Epidermal melanocyte (primary cell): ENCODE measurements around the gene SPECC1L.
A peak's percentile ranks its signal among the peaks of the same experiment; 100 is the strongest.
"Not testable (repeated sequence)": the region's sequence is repeated elsewhere in the genome, so short reads cannot be mapped to it uniquely, and the experiment has no call there.

Experiments used
- DNase-seq: peaks from one replicate; pipeline ENCODE4 v3.0.0; 2011; ENCODE audit warnings: low spot score; ENCODE audit not compliant: insufficient read length

SPECC1L gene

GRCh38 chr22:24284747-24285203, 14.1 kb downstream of the SPECC1L start:
- DNase-seq, result no peak

- no peak for DNase-seq
These were observed 14.6 kb downstream of the SPECC1L start for GRCh38 chr22:24285245-24285644.

- DNase-seq, result not testable (repeated sequence)
These were observed 16.6 kb downstream of the SPECC1L start for GRCh38 chr22:24287212-24287611.

- DNase-seq, result not testable (repeated sequence)
These were observed 17.2 kb downstream of the SPECC1L start for GRCh38 chr22:24287801-24288200.

DNA sequence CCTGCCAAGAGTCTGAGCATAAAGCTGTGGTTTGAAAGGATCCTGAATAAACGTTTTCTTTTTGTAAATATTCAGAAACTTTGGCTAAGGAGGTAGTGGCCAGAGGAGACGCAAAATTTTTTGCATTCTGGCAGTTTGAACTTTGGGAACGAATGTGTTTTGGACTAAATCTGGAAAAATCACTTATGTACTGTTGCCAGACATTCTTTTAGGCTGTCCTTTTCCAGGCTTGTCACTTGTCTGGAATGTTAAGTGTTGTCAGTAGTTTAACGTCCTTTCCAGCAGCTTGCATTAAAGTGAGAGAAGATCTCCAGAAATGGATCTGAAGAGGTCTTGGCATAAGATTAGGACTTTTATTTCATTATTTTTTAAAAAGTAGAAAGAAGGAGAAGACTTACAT, 18.5 kb downstream of the SPECC1L start:
- DNase-seq, result peak; percentile 50

- no peak for DNase-seq
These were observed 19.1 kb downstream of the SPECC1L start for GRCh38 chr22:24289741-24290163.

- no peak for DNase-seq
These were observed 19.8 kb downstream of the SPECC1L start for GRCh38 chr22:24290459-24290858.

DNA sequence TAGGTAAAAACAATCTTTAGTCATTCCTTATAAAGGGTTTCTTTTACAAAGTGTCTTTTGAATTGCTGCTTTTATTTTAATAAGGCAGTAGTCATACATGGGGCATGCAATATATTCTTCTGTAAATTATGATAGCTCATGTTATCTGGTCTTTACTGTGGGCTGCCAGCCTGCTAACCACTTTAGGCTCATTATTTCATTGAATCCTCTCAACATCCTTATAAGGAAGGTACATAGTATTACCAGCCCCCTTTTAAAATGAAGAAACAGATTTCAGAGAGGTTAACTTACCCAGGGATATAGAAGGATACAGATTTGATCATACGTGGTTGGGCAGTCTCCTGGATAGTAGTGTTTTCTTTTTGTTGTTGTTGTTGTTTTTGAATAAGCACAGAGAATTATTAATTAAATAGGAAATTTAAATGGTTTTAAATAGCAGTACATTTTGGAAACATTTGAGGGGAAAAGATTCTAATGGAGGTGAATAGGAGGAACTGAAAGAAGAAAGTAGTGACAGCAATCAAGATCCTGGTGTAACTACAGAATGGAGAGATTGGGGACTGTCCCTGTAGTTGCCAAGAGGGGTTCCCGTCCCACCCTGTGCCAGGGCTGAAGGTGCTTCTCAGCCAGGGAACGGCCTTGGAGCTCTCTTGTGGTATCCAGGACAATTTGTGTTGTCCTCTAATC, 21.0 kb downstream of the SPECC1L start:
- no peak for DNase-seq

DNA sequence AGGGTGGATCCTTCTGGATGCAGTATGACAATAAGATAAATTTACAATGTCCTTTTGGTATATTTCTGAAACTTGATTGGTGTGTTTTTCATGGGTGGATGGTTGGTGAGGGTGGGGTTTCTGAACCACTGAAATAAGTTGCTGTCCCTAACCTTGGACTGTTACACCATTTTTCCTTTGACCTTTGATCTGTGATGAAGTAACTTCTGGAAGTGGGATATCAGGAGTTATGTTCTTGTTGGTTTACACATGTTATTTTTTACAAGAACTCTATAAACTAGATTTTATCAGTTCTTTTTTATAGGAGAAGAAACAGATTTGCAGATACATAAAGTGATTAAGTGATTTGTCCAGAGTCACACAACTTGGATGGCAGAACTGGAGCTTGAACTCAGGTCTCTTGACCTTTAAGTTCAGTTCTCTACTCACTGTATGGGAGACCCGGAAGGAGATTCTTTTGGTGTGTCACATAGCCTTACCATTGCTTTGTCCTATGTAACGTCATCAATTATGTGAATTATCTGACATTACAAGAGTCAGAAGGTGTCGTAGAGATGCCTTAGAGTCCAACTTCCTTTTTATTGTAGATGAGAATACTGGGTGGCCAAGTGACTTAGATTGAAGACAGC, 21.7 kb downstream of the SPECC1L start:
- DNase-seq, result not testable (repeated sequence)

- DNase-seq, result not testable (repeated sequence)
These were observed 24.3 kb downstream of the SPECC1L start for GRCh38 chr22:24294913-24295312.

- not testable (repeated sequence) for DNase-seq
These were observed 28.0 kb downstream of the SPECC1L start for GRCh38 chr22:24298497-24299155.

DNA sequence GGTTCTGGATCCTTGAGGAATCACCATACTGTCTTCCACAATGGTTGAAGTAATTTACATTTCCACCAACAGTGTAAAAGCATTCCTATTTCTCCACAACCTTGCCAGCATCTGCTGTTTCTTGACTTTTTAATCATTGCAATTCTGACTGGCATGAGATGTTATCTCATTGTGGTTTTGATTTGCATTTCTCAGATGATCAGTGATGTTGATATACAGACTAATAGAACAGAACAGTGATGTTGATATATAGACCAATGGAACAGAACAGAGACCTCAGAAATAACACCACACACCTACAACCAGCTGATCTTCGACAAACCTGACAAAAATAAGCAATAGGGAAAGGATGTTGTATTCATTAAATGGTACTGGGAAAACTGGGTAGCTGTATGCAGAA, 29.9 kb downstream of the SPECC1L start:
- DNase-seq, result not testable (repeated sequence)

DNA sequence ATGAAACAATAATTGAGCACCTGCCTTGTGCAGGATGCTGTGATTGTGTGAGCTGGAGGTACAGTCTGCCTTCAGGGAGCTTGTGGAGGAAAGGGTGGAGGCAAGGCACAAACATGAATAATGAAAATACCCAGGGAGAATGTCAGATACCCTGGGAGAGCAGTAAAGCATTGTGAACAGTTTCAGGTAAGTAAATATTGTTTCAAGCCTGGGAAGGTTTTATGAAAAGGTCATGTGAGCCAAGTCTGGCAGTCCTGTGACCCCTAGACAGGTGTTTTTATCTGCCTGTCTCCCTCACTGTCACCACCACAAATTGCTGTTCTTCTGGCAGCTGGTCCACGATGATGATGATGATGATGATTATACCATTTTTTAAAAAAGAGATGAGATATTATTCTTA, 32.0 kb downstream of the SPECC1L start:
- no peak for DNase-seq

DNA sequence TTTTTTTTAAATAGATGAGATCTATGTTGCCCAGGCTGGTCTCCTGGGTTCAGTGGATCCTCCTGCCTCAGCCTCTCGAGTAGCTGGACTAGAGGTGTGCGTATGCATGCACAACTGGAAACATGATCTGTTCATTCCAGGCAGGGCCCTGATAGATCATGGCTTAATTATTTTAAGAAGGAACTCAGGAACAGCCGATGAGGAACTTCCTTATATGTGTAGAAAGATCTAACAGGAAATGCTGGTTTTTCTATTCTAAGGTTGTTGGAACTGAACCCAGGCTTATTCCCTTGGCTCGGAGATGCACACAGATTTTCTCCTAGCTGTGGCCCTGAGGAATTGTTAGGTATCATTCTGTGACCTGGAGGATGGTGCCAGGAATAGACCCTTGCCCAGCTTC, 32.4 kb downstream of the SPECC1L start:
- DNase-seq, result no peak

DNA sequence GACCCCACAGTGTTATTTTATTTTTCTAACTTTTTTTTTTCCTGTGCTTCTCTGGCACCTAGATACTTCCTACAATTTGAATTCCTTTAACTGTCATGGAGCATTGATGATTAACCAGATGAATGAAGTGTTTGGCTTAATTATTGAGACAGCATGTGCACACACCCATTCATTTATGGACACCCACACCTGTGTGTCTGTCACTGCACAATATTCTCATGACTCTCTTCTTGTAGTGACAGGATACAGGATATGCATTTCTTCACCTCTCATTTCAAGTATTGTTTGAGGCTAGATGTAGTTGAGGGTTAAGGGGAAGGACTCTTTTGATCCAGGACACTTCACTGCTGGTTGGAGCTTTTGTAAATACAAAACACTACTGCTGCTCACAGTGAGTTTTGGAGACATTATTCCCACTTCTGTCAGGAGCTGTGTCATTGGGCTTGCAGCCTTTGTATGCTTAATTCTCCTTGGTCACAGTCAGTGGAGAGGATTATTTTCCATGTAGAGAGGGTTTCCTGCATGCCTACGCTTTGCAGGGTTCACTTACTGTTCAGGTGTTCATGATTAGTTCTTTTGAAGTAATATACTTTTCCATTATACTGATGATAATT, 33.5 kb downstream of the SPECC1L start:
- DNase-seq, result no peak

- no peak for DNase-seq
These were observed 34.6 kb downstream of the SPECC1L start for GRCh38 chr22:24305260-24305692.

GRCh38 chr22:24310969-24311368, 40.3 kb downstream of the SPECC1L start:
- no peak for DNase-seq

DNA sequence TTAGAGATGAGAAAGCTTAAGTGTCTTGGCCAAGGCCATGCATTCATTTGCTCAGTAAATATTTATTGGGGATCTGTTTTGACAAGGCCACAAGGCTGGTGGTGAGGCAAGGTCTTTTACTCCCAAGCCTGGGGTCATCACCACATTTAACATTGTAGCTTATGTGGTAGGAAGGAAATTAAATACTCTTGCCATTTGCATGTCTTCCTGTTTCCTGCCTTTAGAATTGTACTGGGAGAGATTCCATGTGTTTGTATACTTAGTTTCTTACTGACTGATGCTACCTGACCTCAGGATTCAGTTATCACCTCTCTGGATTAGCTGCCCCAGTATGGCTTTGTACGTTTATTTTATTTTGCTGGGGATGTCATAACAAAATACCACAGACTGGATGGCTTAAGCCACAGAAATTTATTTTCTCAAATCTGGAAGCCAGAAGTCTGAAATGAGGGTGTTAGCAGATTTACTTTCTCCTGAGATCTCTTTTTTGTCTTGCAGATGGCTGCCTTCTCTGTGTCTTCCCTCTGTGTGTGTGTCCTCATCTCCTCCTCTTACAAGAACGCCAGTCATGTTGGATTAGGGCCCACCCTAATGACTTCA, 44.8 kb downstream of the SPECC1L start:
- no peak for DNase-seq

GRCh38 chr22:24316264-24316663, 45.6 kb downstream of the SPECC1L start:
- not testable (repeated sequence) for DNase-seq

DNA sequence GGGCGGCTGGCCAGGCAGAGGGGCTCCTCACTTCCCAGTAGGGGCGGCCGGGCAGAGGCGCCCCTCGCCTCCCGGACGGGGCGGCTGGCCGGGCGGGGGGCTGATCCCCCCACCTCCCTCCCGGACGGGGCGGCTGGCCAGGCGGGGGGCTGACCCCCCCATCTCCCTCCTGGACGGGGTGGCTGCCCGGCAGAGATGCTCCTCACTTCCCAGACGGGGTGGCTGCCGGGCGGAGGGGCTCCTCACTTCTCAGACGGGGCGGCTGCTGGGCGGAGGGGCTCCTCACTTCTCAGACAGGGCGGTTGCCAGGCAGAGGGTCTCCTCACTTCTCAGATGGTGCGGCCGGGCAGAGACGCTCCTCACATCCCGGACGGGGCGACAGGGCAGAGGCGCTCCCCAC, 46.9 kb downstream of the SPECC1L start:
- not testable (repeated sequence) for DNase-seq

- no peak for DNase-seq
These were observed 48.8 kb downstream of the SPECC1L start for GRCh38 chr22:24319451-24319850.

DNA sequence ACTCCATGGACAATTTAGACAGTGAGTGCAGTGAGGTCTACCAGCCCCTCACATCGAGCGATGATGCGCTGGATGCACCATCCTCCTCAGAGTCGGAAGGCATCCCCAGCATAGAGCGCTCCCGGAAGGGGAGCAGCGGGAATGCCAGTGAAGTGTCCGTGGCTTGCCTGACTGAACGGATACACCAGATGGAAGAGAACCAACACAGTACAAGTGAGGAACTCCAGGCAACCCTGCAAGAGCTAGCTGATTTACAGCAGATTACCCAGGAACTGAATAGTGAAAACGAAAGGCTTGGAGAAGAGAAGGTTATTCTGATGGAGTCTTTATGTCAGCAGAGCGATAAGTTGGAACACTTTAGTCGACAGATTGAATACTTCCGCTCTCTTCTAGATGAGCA, 51.4 kb downstream of the SPECC1L start:
- no peak for DNase-seq
